Measurements from ENCODE around the gene MPDZ.

- TF ChIP-seq CTCF (IDR thresholded peaks at IDR 0.05), result no peak
- no peak for TF ChIP-seq POLR2A (IDR thresholded peaks at IDR 0.05)
Measured at GRCh38 chr9:13083963-13084528, 195.4 kb downstream of the MPDZ start.
